H9 (cell line): Measurements from ENCODE around the gene FAM24A. TPM values are rescaled to one million over a fixed set of nuclear protein-coding genes. Genes with fewer than 3 reads are reported as not detected.

ENCODE experiments used
- DNase-seq: peaks from one replicate; pipeline ENCODE4 v3.0.0-alpha.2; 2017
- H2AFZ ChIP-seq: one replicate; pipeline ENCODE4 v1.6.1; 2013; ENCODE audit warnings: mild to moderate bottlenecking, low read length, control low read depth, moderate library complexity
- H2AK5ac ChIP-seq: 2 replicates; pipeline ENCODE4 v1.6.1; 2013; ENCODE audit warnings: low read length, control low read depth, mixed read lengths; ENCODE audit not compliant: insufficient read length
- H2BK120ac ChIP-seq: one replicate; pipeline ENCODE4 v1.6.1; 2013; ENCODE audit warnings: low read depth, mild to moderate bottlenecking, low read length, control low read depth, inconsistent platforms; ENCODE audit not compliant: poor library complexity, severe bottlenecking
- H2BK12ac ChIP-seq: 2 replicates; pipeline ENCODE4 v1.6.1; 2013; ENCODE audit warnings: low read length, control low read depth, mixed read lengths, low read depth; ENCODE audit not compliant: insufficient read length
- H2BK15ac ChIP-seq: 2 replicates; pipeline ENCODE4 v1.6.1; 2013; ENCODE audit warnings: low read depth, low read length, control low read depth
- H2BK20ac ChIP-seq: one replicate; pipeline ENCODE4 v1.6.1; 2013; ENCODE audit warnings: low read depth, mild to moderate bottlenecking, low read length, control low read depth, inconsistent platforms; ENCODE audit not compliant: poor library complexity, severe bottlenecking
- H2BK5ac ChIP-seq: 2 replicates; pipeline ENCODE4 v1.6.1; 2013; ENCODE audit warnings: low read length, control low read depth, mixed read lengths; ENCODE audit not compliant: insufficient read length
- H3K14ac ChIP-seq: 2 replicates; pipeline ENCODE4 v1.6.1; 2013; ENCODE audit warnings: low read length, control low read depth; ENCODE audit not compliant: insufficient read depth
- H3K18ac ChIP-seq: 2 replicates; pipeline ENCODE4 v1.6.1; 2013; ENCODE audit warnings: low read depth, mild to moderate bottlenecking, mixed read lengths, low read length, control low read depth; ENCODE audit not compliant: insufficient read length
- H3K23ac ChIP-seq: 2 replicates; pipeline ENCODE4 v1.6.1; 2013; ENCODE audit warnings: low read length, control low read depth, mixed read lengths, low read depth; ENCODE audit not compliant: insufficient read length
- H3K23me2 ChIP-seq: 2 replicates; pipeline ENCODE4 v1.6.1; 2013; ENCODE audit warnings: low read depth, mild to moderate bottlenecking, mixed read lengths, low read length, control low read depth; ENCODE audit not compliant: insufficient read length, poor library complexity, severe bottlenecking
- H3K27ac ChIP-seq: 2 replicates; pipeline ENCODE4 v1.5.1; 2013; ENCODE audit warnings: low read length, control low read depth, mixed read lengths, low read depth; ENCODE audit not compliant: insufficient read length
- H3K27me3 ChIP-seq: 2 replicates; pipeline ENCODE4 v1.6.1; 2013; ENCODE audit warnings: low read length, control low read depth, inconsistent platforms; ENCODE audit not compliant: insufficient read depth
- H3K4ac ChIP-seq: 2 replicates; pipeline ENCODE4 v1.6.1; 2013; ENCODE audit warnings: low read depth, mild to moderate bottlenecking, control low read depth, inconsistent platforms, low read length, moderate library complexity
- H3K4me1 ChIP-seq: 2 replicates; pipeline ENCODE4 v1.6.1; 2013; ENCODE audit warnings: low read length, control low read depth, inconsistent platforms; ENCODE audit not compliant: insufficient read depth
- H3K4me2 ChIP-seq: 2 replicates; pipeline ENCODE4 v1.6.1; 2013; ENCODE audit warnings: low read length, control low read depth, mixed read lengths; ENCODE audit not compliant: insufficient read length, insufficient read depth
- H3K56ac ChIP-seq: 2 replicates; pipeline ENCODE4 v1.6.1; 2013; ENCODE audit warnings: low read depth, mild to moderate bottlenecking, mixed read lengths, low read length, control low read depth; ENCODE audit not compliant: insufficient read length
- H3K79me1 ChIP-seq: 2 replicates; pipeline ENCODE4 v1.6.1; 2013; ENCODE audit warnings: low read depth, mild to moderate bottlenecking, moderate library complexity, low read length, control low read depth, inconsistent platforms; ENCODE audit not compliant: insufficient read depth, poor library complexity, severe bottlenecking
- H3K79me2 ChIP-seq: 2 replicates; pipeline ENCODE4 v1.6.1; 2013; ENCODE audit warnings: low read length, control low read depth, inconsistent platforms; ENCODE audit not compliant: insufficient read depth
- H3K9ac ChIP-seq: 2 replicates; pipeline ENCODE4 v1.6.1; 2013; ENCODE audit warnings: low read length, control low read depth, mixed read lengths; ENCODE audit not compliant: insufficient read length; ENCODE audit errors: extremely low read depth
- H3K9me3 ChIP-seq: one replicate; pipeline ENCODE4 v1.6.1; 2013; ENCODE audit warnings: low read depth, low read length, inconsistent platforms; ENCODE audit not compliant: control insufficient read depth
- H3T11ph ChIP-seq: one replicate; pipeline ENCODE4 v1.6.1; 2013; ENCODE audit warnings: mild to moderate bottlenecking, low read length, control low read depth, inconsistent platforms
- H4K20me1 ChIP-seq: one replicate; pipeline ENCODE4 v1.6.1; 2013; ENCODE audit not compliant: control insufficient read depth, insufficient read length, insufficient read depth
- H4K5ac ChIP-seq: 2 replicates; pipeline ENCODE4 v1.6.1; 2013; ENCODE audit warnings: low read depth, mild to moderate bottlenecking, mixed read lengths, low read length, control low read depth; ENCODE audit not compliant: insufficient read length
- H4K8ac ChIP-seq: replicated peaks from 2 replicates; pipeline ENCODE4 v1.6.1; 2013; ENCODE audit warnings: low read length, control low read depth, mixed read lengths, low read depth; ENCODE audit not compliant: insufficient read length
- H4K91ac ChIP-seq: 2 replicates; pipeline ENCODE4 v1.6.1; 2013; ENCODE audit warnings: low read depth, mild to moderate bottlenecking, moderate library complexity, mixed read lengths, low read length, control low read depth; ENCODE audit not compliant: insufficient read length
- H3K27ac Mint-ChIP-seq, 3 experiments: 2 replicates in 2 of 3; 3 replicates in 1 of 3; pipeline ENCODE4 v1.8.0; 2020 to 2021; ENCODE audit warnings: mixed read lengths in 3 of 3, mild to moderate bottlenecking in 1 of 3, moderate library complexity in 1 of 3
- H3K27me3 Mint-ChIP-seq: 2 replicates; pipeline ENCODE4 v1.8.0; 2021; ENCODE audit warnings: low read depth, mild to moderate bottlenecking, moderate library complexity, mixed read lengths
- H3K36me3 Mint-ChIP-seq, 3 experiments: 2 replicates in 2 of 3; 3 replicates in 1 of 3; pipeline ENCODE4 v1.8.0; 2020 to 2021; ENCODE audit warnings: low read depth in 3 of 3, mixed read lengths in 3 of 3; ENCODE audit not compliant: insufficient read depth in 1 of 3
- H3K4me1 Mint-ChIP-seq, 2 experiments: 2 replicates each; pipeline ENCODE4 v1.8.0; 2020; ENCODE audit warnings: mixed read lengths in 2 of 2
- H3K4me3 Mint-ChIP-seq, 2 experiments: 2 replicates in 1 of 2; 3 replicates in 1 of 2; pipeline ENCODE4 v1.8.0; 2020 to 2021; ENCODE audit warnings: mild to moderate bottlenecking in 2 of 2, mixed read lengths in 2 of 2, moderate library complexity in 1 of 2
- H3K9me3 Mint-ChIP-seq, 2 experiments: 2 replicates in 1 of 2; 3 replicates in 1 of 2; pipeline ENCODE4 v1.8.0; 2020; ENCODE audit warnings: mild to moderate bottlenecking in 2 of 2, mixed read lengths in 2 of 2, moderate library complexity in 1 of 2
- CTCF ChIP-seq: fragments of 200-600 bp; sonication (generic); conservative IDR thresholded peaks from 3 replicates; pipeline ENCODE4 v1.8.0; 2021; ENCODE audit warnings: antibody characterized with exemption, mild to moderate bottlenecking
- WGBS: extraction: QIAGEN DNeasy Blood & Tissue Kit; methylation state at CpG from one replicate; pipeline ENCODE4 v1.1.7; 2013; ENCODE audit warnings: missing lambda C conversion rate, low lambda C conversion rate, mixed read lengths; ENCODE audit not compliant: insufficient read length; ENCODE audit errors: extremely low coverage; 5-methylcytosine and 5-hydroxymethylcytosine counted together
- total RNA-seq: library from RNA; stranded (reverse); gene quantifications from 2 replicates; pipeline ENCODE4 v1.2.1, GENCODE V29; 2021

The FAM24A gene
- total RNA-seq, 1 experiment from 2014 or later = not detected

GRCh38 chr10:122955892-122956291 is 45.5 kb downstream of the FAM24A start:
- no peak overlapping the region for H2BK20ac ChIP-seq
- no peak for DNase-seq
- H3K27ac Mint-ChIP-seq = no peak overlapping the region
- no peak overlapping the region for H3T11ph ChIP-seq
- H4K8ac ChIP-seq = no peak overlapping the region
- no CpG with 5 or more reads among the region's 1 CpG for WGBS
- H3K23ac ChIP-seq = no peak overlapping the region
- H3K18ac ChIP-seq = no peak overlapping the region
- no peak overlapping the region for H3K14ac ChIP-seq
- no peak overlapping the region for H3K27ac ChIP-seq
- H3K23me2 ChIP-seq = peaks cover 4% of the 10 kb centered on the region
- no peaks in the 10 kb centered on the region for H3K79me2 ChIP-seq
- H3K4me3 Mint-ChIP-seq = no peak overlapping the region
- H3K9me3 ChIP-seq = no peaks in the 10 kb centered on the region
- H2BK15ac ChIP-seq = no peak overlapping the region
- H2BK12ac ChIP-seq = no peak overlapping the region
- H4K5ac ChIP-seq = no peak overlapping the region
- H4K20me1 ChIP-seq = no peaks in the 10 kb centered on the region
- peaks cover 0 to 16% (median 4%) of the 10 kb centered on the region in 3 experiments; a peak in 4 of 7 replicates for H3K36me3 Mint-ChIP-seq
- no peak overlapping the region for H3K4me2 ChIP-seq
- no peak overlapping the region for H2AFZ ChIP-seq
- no peak overlapping the region for H3K9ac ChIP-seq
- H3K4me1 ChIP-seq = no peaks in the 10 kb centered on the region
- H2BK5ac ChIP-seq = no peak overlapping the region
- no peak overlapping the region for H4K91ac ChIP-seq
- peaks cover 11 to 18% of the 10 kb centered on the region in 2 experiments for H3K4me1 Mint-ChIP-seq
- H2AK5ac ChIP-seq = no peak overlapping the region
- H2BK120ac ChIP-seq = no peak overlapping the region
- peaks cover 4% of the 10 kb centered on the region; the same call in 1 of the 2 replicates for H3K27me3 ChIP-seq
- peaks cover 11 to 13% of the 10 kb centered on the region in 2 experiments; a peak in 4 of 5 replicates for H3K9me3 Mint-ChIP-seq
- H3K79me1 ChIP-seq = no peaks in the 10 kb centered on the region
- H3K4ac ChIP-seq = no peak overlapping the region
- no peak overlapping the region for H3K56ac ChIP-seq
- peaks cover 42% of the 10 kb centered on the region for H3K27me3 Mint-ChIP-seq
- no peak for TF ChIP-seq CTCF
